Adrenal gland (tissue), 12 donors: ENCODE data around the gene ARHGDIA. TPM values are rescaled to one million over a fixed set of nuclear protein-coding genes. Genes with fewer than 3 reads are reported as not detected.

Experiments used
- DNase-seq, 7 donors: peaks; one replicate each; pipeline ENCODE4 v3.0.0-alpha.2; 2019 to 2020
- H3K27ac ChIP-seq, 5 donors: fragments of 200-600 bp; sonication (generic) in 4 of 5; 1 replicate in 3 of 5; 2 replicates in 2 of 5; pipeline versions ENCODE4 v1.5.1 to v1.8.0; 2016 to 2020; ENCODE audit warnings: mild to moderate bottlenecking in 1 of 5
- H3K27me3 ChIP-seq: fragments of 200-600 bp; 2 replicates; pipeline ENCODE4 v1.8.0; 2021
- H3K36me3 ChIP-seq, 2 donors: fragments of 200-600 bp; replicated peaks in 1 of 2; 1 replicate in 1 of 2; 2 replicates in 1 of 2; pipeline versions ENCODE4 v1.5.1 to v1.8.0; 2018 to 2022
- H3K4me1 ChIP-seq, 2 donors: fragments of 200-600 bp; replicated peaks in 1 of 2; 1 replicate in 1 of 2; 2 replicates in 1 of 2; pipeline versions ENCODE4 v1.5.1 to v1.8.0; 2018 to 2021
- H3K4me3 ChIP-seq, 4 donors: fragments of 200-600 bp; sonication (generic) in 3 of 4; one replicate each; pipeline ENCODE4 v1.5.1; 2016 to 2018
- H3K9me3 ChIP-seq, 3 donors: fragments of 200-600 bp; sonication (generic) in 1 of 3; replicated peaks in 1 of 3; 1 replicate in 2 of 3; 2 replicates in 1 of 3; pipeline versions ENCODE4 v1.5.1 to v1.8.0; 2016 to 2021
- CTCF ChIP-seq, 6 experiments: fragments of 450-650 bp in 4 of 6; fragments of 200-600 bp in 2 of 6; sonication (generic) in 1 of 6; IDR thresholded peaks; 1 replicate in 5 of 6; 2 replicates in 1 of 6; pipeline versions ENCODE4 v1.5.1 to v1.8.0; 2016 to 2021; ENCODE audit warnings: antibody characterized with exemption in 6 of 6, mild to moderate bottlenecking in 2 of 6, moderate library complexity in 1 of 6
- POLR2A ChIP-seq, 2 donors: fragments of 450-650 bp; IDR thresholded peaks; one replicate each; pipeline ENCODE4 v1.6.1; 2017; ENCODE audit warnings: antibody characterized with exemption in 2 of 2, mild to moderate bottlenecking in 2 of 2, moderate library complexity in 1 of 2
- WGBS, 4 donors: extraction: QIAGEN DNeasy Blood & Tissue Kit in 2 of 4; methylation state at CpG; one replicate each; pipeline versions ENCODE4 v1.1.5 to v1.1.7; 2013 to 2017; 5-methylcytosine and 5-hydroxymethylcytosine counted together
- intact Hi-C, 2 donors: fragments of 100-400 bp; cut with DNase I; formaldehyde crosslinking; loops; one replicate each; pipeline versions ENCODE4 v1.14.1 to v1.15.0; 2022 to 2023
- polyA plus RNA-seq, 3 donors: library from polyadenylated mRNA; stranded (reverse); fragments of 200-250 nt in 2 of 3; fragments of 350-450 nt in 1 of 3; fragmentation: Illumina TruSeq in 1 of 3; extraction: RNeasy Lipid Tissue Mini Kit (QIAGEN cat#74804) in 1 of 3; gene quantifications; one replicate each; pipeline ENCODE4 v1.2.3, GENCODE V29; 2013 to 2014
- total RNA-seq, 9 donors: library from RNA; depleted of rRNA in 4 of 9; stranded (reverse); fragments of >200 nt in 4 of 9; fragments of 120-200 nt in 1 of 9; fragmentation: NEBNext Ultra II Directional in 1 of 9; extraction: Animal tissue kit (Norgen Biotek cat#: 25700) in 1 of 9; gene quantifications; one replicate each; pipeline versions ENCODE4 v1.1.0 to v1.2.4, GENCODE V29; 2013 to 2023
- donor health status: healthy with polysubstance abuse.
- donor health status: Bipolar disorder and iron deficiency.
- donor health status: DM: yes; HTN: yes; CAD: no.
- donor health status: DM: no; HTN: no; CAD: no.
- donor health status: DM: no; HTN: no; CAD: no.
- donor health status: DM: yes; HTN: yes; CAD: no.

The ARHGDIA gene
- total and polyA plus RNA-seq, 12 donors, result 123 to 491 (median 227) TPM

GRCh38 chr17:81884968-81885367 is 13.8 kb upstream of the ARHGDIA start:
- intact Hi-C loops, result no loop called here
- Histone ChIP-seq H3K27ac (peak overlapping the region in 1 of 5 donors; percentile 87), H3K4me1 (peaks cover 9 to 16% of the 10 kb centered on the region in 2 donors)

GRCh38 chr17:81884520-81884919 is 13.4 kb upstream of the ARHGDIA start:
- TF ChIP-seq POLR2A (IDR thresholded peaks at IDR 0.05), result no peak
- no peak for TF ChIP-seq CTCF (IDR thresholded peaks at IDR 0.05)
- no peak overlapping the region for H3K27ac ChIP-seq
- no peak for DNase-seq
- H3K36me3 ChIP-seq, result peaks cover 0 to 44% of the 10 kb centered on the region in 2 donors
- WGBS, 4 donors, result 75 to 90% (median 82%) methylated on average over 6 to 11 of the region's 11 CpGs
- no peaks in the 10 kb centered on the region for H3K9me3 ChIP-seq
- H3K27me3 ChIP-seq, result no peaks in the 10 kb centered on the region
- intact Hi-C loops, result no loop called here
- peaks cover 9 to 12% of the 10 kb centered on the region in 2 donors for H3K4me1 ChIP-seq
- no peak overlapping the region for H3K4me3 ChIP-seq

More at GRCh38 chr17:81884968-81885367, 13.8 kb upstream of the ARHGDIA start:
- TF ChIP-seq CTCF (IDR thresholded peaks at IDR 0.05), result no peak
- TF ChIP-seq POLR2A (IDR thresholded peaks at IDR 0.05), result no peak
- DNase-seq, result no peak
- no peak overlapping the region for H3K4me3 ChIP-seq
- no peaks in the 10 kb centered on the region for H3K9me3 ChIP-seq
- H3K36me3 ChIP-seq, result peaks cover 0 to 45% of the 10 kb centered on the region in 2 donors
- 93 to 97% (median 95%) methylated on average over 3 to 5 of the region's 5 CpGs for WGBS, 4 donors
- no peaks in the 10 kb centered on the region for H3K27me3 ChIP-seq

GRCh38 chr17:81879121-81879520 is 8.0 kb upstream of the ARHGDIA start:
- Histone ChIP-seq H3K4me3 (no peak overlapping the region), H3K27ac (no peak overlapping the region), H3K9me3 (no peaks in the 10 kb centered on the region), H3K36me3 (peaks cover 0 to 7% of the 10 kb centered on the region in 2 donors), H3K27me3 (no peaks in the 10 kb centered on the region), H3K4me1 (no peaks in the 10 kb centered on the region)
- TF ChIP-seq CTCF (IDR thresholded peaks at IDR 0.05) (no peak), POLR2A (IDR thresholded peaks at IDR 0.05) (no peak)
- 91 to 94% (median 92%) methylated on average over 5 of the region's 5 CpGs for WGBS, 4 donors
- intact Hi-C loops, result no loop called here
- DNase-seq, result no peak

- no peaks in the 10 kb centered on the region for H3K9me3 ChIP-seq
- no peaks in the 10 kb centered on the region for H3K4me1 ChIP-seq
- no peak for DNase-seq
- H3K27me3 ChIP-seq, result no peaks in the 10 kb centered on the region
- peaks cover 0 to 7% of the 10 kb centered on the region in 2 donors for H3K36me3 ChIP-seq
- H3K4me3 ChIP-seq, result no peak overlapping the region
- intact Hi-C loops, result no loop called here
- 86 to 96% (median 94%) methylated on average over 3 of the region's 3 CpGs for WGBS, 4 donors
- TF ChIP-seq CTCF (IDR thresholded peaks at IDR 0.05) (no peak), POLR2A (IDR thresholded peaks at IDR 0.05) (no peak)
- H3K27ac ChIP-seq, result no peak overlapping the region
Observed at GRCh38 chr17:81878294-81878693, 7.2 kb upstream of the ARHGDIA start.
